ENCODE measurements around the gene EXOC4. TPM values are rescaled to one million over a fixed set of nuclear protein-coding genes. Genes with fewer than 3 reads are reported as not detected.
"Not testable (repeated sequence)": the region's sequence is repeated elsewhere in the genome, so short reads cannot be mapped to it uniquely, and the experiment has no call there.

EXOC4 gene
- total RNA-seq, 1 donor from 2014 or later, result 103 TPM

DNA sequence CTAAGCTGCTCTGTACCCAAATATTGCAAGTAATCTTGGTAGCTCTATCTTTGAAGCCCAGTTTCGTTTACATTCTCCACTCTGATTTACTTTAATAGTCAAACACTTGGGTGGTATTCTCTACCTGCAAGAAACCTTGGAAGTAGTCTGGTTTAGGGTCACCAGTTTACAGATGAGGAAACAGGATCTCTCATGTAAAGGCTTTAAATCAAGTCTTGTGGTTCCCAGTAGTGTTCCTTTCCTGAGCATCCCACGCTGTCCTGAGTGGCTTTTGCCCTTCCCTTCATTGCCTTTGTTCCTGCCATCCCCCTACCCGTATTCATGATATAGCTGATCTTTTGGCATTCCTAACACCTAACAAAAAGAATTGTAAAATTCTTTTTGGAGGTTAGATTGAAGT, 20.3 kb downstream of the EXOC4 start:
- ATAC-seq (ENCODE audit: low read depth) (no peak), DNase-seq (no peak)
- Mint-ChIP-seq H3K27me3 (no peaks in the 10 kb centered on the region), H3K9me3 (no peaks in the 10 kb centered on the region), H3K4me1 (peaks cover 3% of the 10 kb centered on the region), H3K36me3 (ENCODE audit: low read depth) (peaks cover 32% of the 10 kb centered on the region), H3K27ac (no peak overlapping the region), H3K4me3 (no peak overlapping the region)
- ChIA-PET POLR2A (no interaction called here), CTCF (no interaction called here)
- TF ChIP-seq, protein P1, sequence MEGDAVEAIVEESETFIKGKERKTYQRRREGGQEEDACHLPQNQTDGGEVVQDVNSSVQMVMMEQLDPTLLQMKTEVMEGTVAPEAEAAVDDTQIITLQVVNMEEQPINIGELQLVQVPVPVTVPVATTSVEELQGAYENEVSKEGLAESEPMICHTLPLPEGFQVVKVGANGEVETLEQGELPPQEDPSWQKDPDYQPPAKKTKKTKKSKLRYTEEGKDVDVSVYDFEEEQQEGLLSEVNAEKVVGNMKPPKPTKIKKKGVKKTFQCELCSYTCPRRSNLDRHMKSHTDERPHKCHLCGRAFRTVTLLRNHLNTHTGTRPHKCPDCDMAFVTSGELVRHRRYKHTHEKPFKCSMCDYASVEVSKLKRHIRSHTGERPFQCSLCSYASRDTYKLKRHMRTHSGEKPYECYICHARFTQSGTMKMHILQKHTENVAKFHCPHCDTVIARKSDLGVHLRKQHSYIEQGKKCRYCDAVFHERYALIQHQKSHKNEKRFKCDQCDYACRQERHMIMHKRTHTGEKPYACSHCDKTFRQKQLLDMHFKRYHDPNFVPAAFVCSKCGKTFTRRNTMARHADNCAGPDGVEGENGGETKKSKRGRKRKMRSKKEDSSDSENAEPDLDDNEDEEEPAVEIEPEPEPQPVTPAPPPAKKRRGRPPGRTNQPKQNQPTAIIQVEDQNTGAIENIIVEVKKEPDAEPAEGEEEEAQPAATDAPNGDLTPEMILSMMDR (IDR thresholded peaks at IDR 0.05), result no peak
- intact Hi-C loops (cut with micrococcal nuclease), result no loop called here

DNA sequence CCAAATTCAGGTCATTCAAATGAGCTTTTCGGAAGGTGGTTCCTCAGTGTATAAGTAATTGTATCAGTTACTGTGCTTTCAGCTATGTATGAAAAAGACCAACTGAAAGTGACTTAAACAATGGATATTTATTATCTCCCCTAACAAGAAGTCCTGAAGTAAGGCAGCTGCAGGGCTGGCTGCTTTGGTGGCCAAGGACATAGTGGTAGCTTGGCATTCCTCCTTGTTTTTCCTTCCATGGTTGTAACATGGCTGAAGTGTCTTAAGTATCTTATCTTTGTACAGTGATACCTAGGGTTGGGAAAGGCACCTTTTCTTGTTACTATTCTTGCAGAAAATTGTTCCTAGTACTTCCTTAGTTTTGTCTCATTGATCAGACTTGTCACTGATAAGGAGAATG, 21.4 kb downstream of the EXOC4 start:
- H3K36me3 Mint-ChIP-seq (ENCODE audit: low read depth), result peaks cover 37% of the 10 kb centered on the region
- ATAC-seq (ENCODE audit: low read depth) (no peak), DNase-seq (no peak)
- POLR2A ChIA-PET, result no interaction called here
- CTCF ChIA-PET, result no interaction called here
- intact Hi-C loops (cut with micrococcal nuclease), result no loop called here
- no peak overlapping the region for H3K27ac Mint-ChIP-seq
- no peaks in the 10 kb centered on the region for H3K4me1 Mint-ChIP-seq
- no peaks in the 10 kb centered on the region for H3K27me3 Mint-ChIP-seq
- H3K9me3 Mint-ChIP-seq, result peaks cover 2% of the 10 kb centered on the region
- TF ChIP-seq, protein P1 (IDR thresholded peaks at IDR 0.05), result no peak
- H3K4me3 Mint-ChIP-seq, result no peak overlapping the region

- POLR2A ChIA-PET, result no interaction called here
- Mint-ChIP-seq H3K36me3 (ENCODE audit: low read depth) (peaks cover 41% of the 10 kb centered on the region), H3K9me3 (peaks cover 2% of the 10 kb centered on the region), H3K27me3 (no peaks in the 10 kb centered on the region), H3K4me3 (no peak overlapping the region), H3K27ac (no peak overlapping the region), H3K4me1 (no peaks in the 10 kb centered on the region)
- CTCF ChIA-PET, result no interaction called here
- TF ChIP-seq, protein P1 (IDR thresholded peaks at IDR 0.05), result no peak
- no peak for ATAC-seq (ENCODE audit: low read depth)
- intact Hi-C loops (cut with micrococcal nuclease), result no loop called here
- DNase-seq, result no peak
These were observed 22.1 kb downstream of the EXOC4 start for GRCh38 chr7:133275008-133275407.

DNA sequence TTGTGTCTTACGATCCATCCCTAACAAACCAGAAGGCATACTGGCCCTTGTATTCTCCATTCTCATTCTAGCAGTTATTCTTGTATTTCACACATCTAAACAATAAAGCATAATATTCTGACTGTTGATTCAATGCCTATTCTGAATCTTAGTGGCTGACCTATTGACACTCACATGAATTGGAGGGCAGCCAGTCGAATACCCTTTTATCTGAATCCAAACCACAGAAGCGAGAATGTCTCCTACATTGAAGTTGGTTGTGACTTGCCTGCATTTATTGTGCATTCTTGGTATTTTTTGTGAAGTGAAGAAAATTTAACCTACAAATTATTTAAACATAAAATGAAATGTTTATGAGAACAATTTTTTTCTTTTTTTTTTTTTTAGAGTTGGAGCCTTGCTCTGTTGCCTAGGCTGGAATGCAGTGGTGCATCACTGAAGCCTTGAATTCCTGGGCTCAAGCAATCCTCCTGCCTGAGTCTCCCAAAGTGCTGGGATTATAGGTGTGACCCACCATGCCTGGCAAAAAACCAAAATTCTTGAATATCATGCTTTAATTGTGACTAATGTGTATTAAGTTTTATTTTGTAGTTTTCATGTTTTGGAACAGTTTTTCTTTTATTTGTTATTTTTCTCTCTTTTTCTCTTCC, 22.7 kb downstream of the EXOC4 start:
- TF ChIP-seq, protein P1 (IDR thresholded peaks at IDR 0.05), result no peak
- ChIA-PET CTCF (no interaction called here), POLR2A (no interaction called here)
- Mint-ChIP-seq H3K4me3 (no peak overlapping the region), H3K27me3 (no peaks in the 10 kb centered on the region), H3K4me1 (no peaks in the 10 kb centered on the region), H3K27ac (no peak overlapping the region), H3K9me3 (peaks cover 2% of the 10 kb centered on the region), H3K36me3 (ENCODE audit: low read depth) (peaks cover 45% of the 10 kb centered on the region)
- intact Hi-C loops (cut with micrococcal nuclease), result no loop called here
- no peak for ATAC-seq (ENCODE audit: low read depth)
- no peak for DNase-seq

- H3K27ac Mint-ChIP-seq; H3K4me1 Mint-ChIP-seq; POLR2A ChIA-PET; H3K27me3 Mint-ChIP-seq; DNase-seq; H3K4me3 Mint-ChIP-seq; intact Hi-C loops (cut with micrococcal nuclease); CTCF ChIA-PET; ATAC-seq (ENCODE audit: low read depth); H3K9me3 Mint-ChIP-seq: not testable (repeated sequence)
- H3K36me3 Mint-ChIP-seq (ENCODE audit: low read depth), result peaks cover 63% of the 10 kb centered on the region
These were observed 26.1 kb downstream of the EXOC4 start for GRCh38 chr7:133278975-133279374.

DNA sequence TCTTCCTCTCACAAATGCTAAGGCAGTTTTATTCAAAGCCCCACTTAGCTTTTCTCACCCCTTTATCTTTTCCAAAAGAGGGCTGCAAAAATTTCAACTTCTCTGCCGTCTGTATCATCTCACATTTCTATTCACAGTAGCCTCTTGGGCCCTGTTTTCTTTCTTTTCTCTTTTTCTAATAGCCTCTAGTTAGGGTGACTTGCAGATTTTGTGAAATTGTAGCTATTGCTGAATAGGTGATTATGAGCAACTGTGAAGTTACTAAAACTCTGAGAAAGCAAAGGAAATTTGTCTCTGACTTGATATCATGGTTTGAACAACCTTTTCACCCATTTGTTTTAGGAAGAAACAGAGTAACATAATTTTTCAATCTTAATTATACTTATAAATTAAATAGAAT, 29.2 kb downstream of the EXOC4 start:
- no peak for ATAC-seq (ENCODE audit: low read depth)
- ChIA-PET POLR2A (no interaction called here), CTCF (interaction anchor here (0.7 kb wide), 1 partner anchor 13 kb away, joined by 3 read pairs; no protein-coding TSS in a partner anchor)
- peaks cover 23% of the 10 kb centered on the region for H3K4me1 Mint-ChIP-seq
- H3K36me3 Mint-ChIP-seq (ENCODE audit: low read depth), result peaks cover 53% of the 10 kb centered on the region
- H3K9me3 Mint-ChIP-seq, result peaks cover 2% of the 10 kb centered on the region
- H3K27ac Mint-ChIP-seq, result no peak overlapping the region
- H3K4me3 Mint-ChIP-seq, result no peak overlapping the region
- H3K27me3 Mint-ChIP-seq, result no peaks in the 10 kb centered on the region
- DNase-seq, result no peak
- TF ChIP-seq, protein P1 (IDR thresholded peaks at IDR 0.05), result no peak
- intact Hi-C loops (cut with micrococcal nuclease), result no loop called here

All from activated B cell treated with CpG ODN at 0.5 μM for 24 hours (primary cell).